Measurements from ENCODE around the gene ZYG11B. TPM values are rescaled to one million over a fixed set of nuclear protein-coding genes. Genes with fewer than 3 reads are reported as not detected.
"Not testable (repeated sequence)": the region's sequence is repeated elsewhere in the genome, so short reads cannot be mapped to it uniquely, and the experiment has no call there.

The ZYG11B gene
- total RNA-seq, 2 donors from 2014 or later = 10.0 to 12.7 TPM

GRCh38 chr1:52825868-52826267 is 99.6 kb downstream of the ZYG11B start:
- Mint-ChIP-seq H3K9me3 (no peaks in the 10 kb centered on the region), H3K27ac (no peak overlapping the region), H3K4me3 (no peak overlapping the region), H3K4me1 (no peaks in the 10 kb centered on the region), H3K36me3 (ENCODE audit: low read depth) (peaks cover 14% of the 10 kb centered on the region), H3K27me3 (no peaks in the 10 kb centered on the region)
- no peak for ATAC-seq (replicated peaks)

DNA sequence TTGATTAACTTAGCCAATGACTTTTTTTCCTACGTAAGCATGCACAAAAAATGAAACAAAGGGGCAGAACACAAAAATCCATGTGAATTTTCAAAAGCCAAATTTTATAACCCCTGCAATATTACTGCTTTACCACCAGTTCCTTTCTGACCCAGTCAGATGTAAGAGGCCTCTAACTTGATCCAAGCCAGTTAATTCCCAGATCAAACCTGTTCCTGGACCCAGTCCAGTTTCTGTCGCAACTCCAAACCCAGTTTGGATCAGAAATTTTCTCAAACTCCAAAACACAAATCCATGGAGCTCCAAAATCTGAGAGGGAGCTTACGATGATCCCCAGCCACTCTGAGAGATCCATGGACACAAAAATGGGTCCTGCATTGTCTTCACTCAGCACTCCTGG is 108.5 kb downstream of the ZYG11B start:
- H3K36me3 Mint-ChIP-seq (ENCODE audit: low read depth) = no peaks in the 10 kb centered on the region
- no peak for ATAC-seq (replicated peaks)
- no peaks in the 10 kb centered on the region for H3K4me1 Mint-ChIP-seq
- H3K27ac Mint-ChIP-seq = no peak overlapping the region
- no peaks in the 10 kb centered on the region for H3K9me3 Mint-ChIP-seq
- no peak overlapping the region for H3K4me3 Mint-ChIP-seq
- peaks cover 4% of the 10 kb centered on the region for H3K27me3 Mint-ChIP-seq

- Mint-ChIP-seq H3K27me3 (peaks cover 4% of the 10 kb centered on the region), H3K4me1 (no peaks in the 10 kb centered on the region), H3K36me3 (ENCODE audit: low read depth) (no peaks in the 10 kb centered on the region), H3K27ac (no peak overlapping the region), H3K4me3 (no peak overlapping the region), H3K9me3 (no peaks in the 10 kb centered on the region)
- no peak for ATAC-seq (replicated peaks)
Measured at GRCh38 chr1:52836035-52836434, 109.8 kb downstream of the ZYG11B start.

GRCh38 chr1:52839175-52839574 is 112.9 kb downstream of the ZYG11B start:
- H3K27ac Mint-ChIP-seq; H3K4me1 Mint-ChIP-seq; H3K36me3 Mint-ChIP-seq (ENCODE audit: low read depth); H3K9me3 Mint-ChIP-seq; H3K4me3 Mint-ChIP-seq; ATAC-seq (replicated peaks): not testable (repeated sequence)
- H3K27me3 Mint-ChIP-seq = peaks cover 12% of the 10 kb centered on the region

- Mint-ChIP-seq H3K27me3 (peaks cover 15% of the 10 kb centered on the region), H3K4me1 (no peaks in the 10 kb centered on the region), H3K36me3 (ENCODE audit: low read depth) (peaks cover 6% of the 10 kb centered on the region), H3K9me3 (no peaks in the 10 kb centered on the region), H3K4me3 (peak within 1 kb of the TSS; percentile 60), H3K27ac (no peak within 1 kb of the TSS)
- peak; percentile 92 for ATAC-seq (replicated peaks)
Measured at GRCh38 chr1:52842643-52843310, 116.5 kb downstream of the ZYG11B start, which contains the start of gene ZYG11A. Gene ZYG11A (plus strand): TSS chr1:52842760. CDS start chr1:52842884, 124 bp downstream.

DNA sequence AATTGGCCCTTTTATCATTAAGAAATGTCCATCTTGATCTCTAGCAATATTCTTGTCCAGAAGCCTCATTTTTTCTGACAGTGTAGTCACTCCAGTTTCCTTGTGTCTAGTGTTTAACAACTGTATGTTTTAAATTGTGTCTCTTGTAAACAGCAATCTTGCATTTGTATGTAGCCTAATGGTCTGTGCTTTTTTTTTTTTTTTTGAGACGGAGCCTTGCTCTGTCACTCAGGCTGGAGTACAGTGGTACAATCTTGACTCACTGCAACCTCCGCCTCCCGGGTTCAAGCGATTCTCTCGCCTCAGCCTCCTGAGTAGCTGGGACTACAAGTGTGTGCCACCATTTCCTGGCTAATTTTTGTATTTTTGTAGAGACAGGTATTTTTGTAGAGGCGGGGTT is 118.9 kb downstream of the ZYG11B start:
- not testable (repeated sequence) for H3K9me3 Mint-ChIP-seq; H3K27ac Mint-ChIP-seq; H3K4me3 Mint-ChIP-seq; H3K4me1 Mint-ChIP-seq; ATAC-seq (replicated peaks); H3K36me3 Mint-ChIP-seq (ENCODE audit: low read depth)
- peaks cover 22% of the 10 kb centered on the region for H3K27me3 Mint-ChIP-seq

DNA sequence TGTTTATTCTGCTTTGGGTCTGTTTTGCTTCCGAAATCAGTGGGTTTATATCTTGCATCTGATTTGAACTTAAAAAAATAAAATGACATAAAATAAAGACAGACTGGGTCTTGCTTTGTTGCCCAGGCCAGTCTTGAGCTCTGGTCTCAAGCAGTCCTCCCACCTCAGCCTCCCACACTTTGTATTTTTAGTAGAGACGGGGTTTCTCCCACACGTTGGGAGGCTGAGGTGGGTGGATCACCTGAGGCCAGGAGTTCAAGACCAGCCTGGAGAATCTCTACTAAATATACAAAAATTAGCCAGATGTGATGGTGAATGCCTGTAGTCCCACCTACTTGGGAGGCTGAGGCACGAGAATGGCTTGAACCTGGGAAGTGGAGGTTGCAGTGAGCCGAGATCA is 122.2 kb downstream of the ZYG11B start:
- peaks cover 6% of the 10 kb centered on the region for H3K36me3 Mint-ChIP-seq (ENCODE audit: low read depth)
- no peaks in the 10 kb centered on the region for H3K4me1 Mint-ChIP-seq
- H3K27me3 Mint-ChIP-seq = peaks cover 26% of the 10 kb centered on the region
- no peak overlapping the region for H3K4me3 Mint-ChIP-seq
- no peak overlapping the region for H3K27ac Mint-ChIP-seq
- no peaks in the 10 kb centered on the region for H3K9me3 Mint-ChIP-seq
- no peak for ATAC-seq (replicated peaks)

- ATAC-seq (replicated peaks) = no peak
- peaks cover 14% of the 10 kb centered on the region for H3K27me3 Mint-ChIP-seq
- no peaks in the 10 kb centered on the region for H3K4me1 Mint-ChIP-seq
- H3K9me3 Mint-ChIP-seq = no peaks in the 10 kb centered on the region
- H3K27ac Mint-ChIP-seq = no peak overlapping the region
- H3K36me3 Mint-ChIP-seq (ENCODE audit: low read depth) = no peaks in the 10 kb centered on the region
- H3K4me3 Mint-ChIP-seq = no peak overlapping the region
Measured at GRCh38 chr1:52850951-52851350, 124.7 kb downstream of the ZYG11B start.

- Mint-ChIP-seq H3K27ac (no peak overlapping the region), H3K27me3 (peaks cover 13% of the 10 kb centered on the region), H3K4me1 (no peaks in the 10 kb centered on the region), H3K9me3 (no peaks in the 10 kb centered on the region), H3K36me3 (ENCODE audit: low read depth) (no peaks in the 10 kb centered on the region), H3K4me3 (no peak overlapping the region)
- no peak for ATAC-seq (replicated peaks)
Measured at GRCh38 chr1:52852854-52853253, 126.6 kb downstream of the ZYG11B start.

DNA sequence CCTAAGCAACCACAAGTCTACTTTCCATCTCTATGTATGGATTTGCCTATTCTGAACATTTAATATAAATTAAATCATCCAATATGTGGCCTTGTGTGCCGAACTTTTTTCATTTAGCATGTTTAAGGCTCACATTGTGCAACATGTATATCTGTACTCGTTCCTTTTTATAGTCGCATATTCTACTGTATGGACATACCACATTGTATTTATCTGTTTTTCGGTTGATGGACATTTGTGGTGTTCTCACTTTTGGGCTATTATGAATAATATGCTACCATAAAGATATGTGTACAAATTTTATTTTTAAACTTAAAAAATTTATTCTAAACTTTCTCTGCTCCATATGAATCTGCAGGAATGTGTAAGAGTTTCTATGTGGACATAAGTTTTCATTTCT is 129.3 kb downstream of the ZYG11B start:
- H3K4me3 Mint-ChIP-seq = no peak overlapping the region
- no peaks in the 10 kb centered on the region for H3K9me3 Mint-ChIP-seq
- H3K4me1 Mint-ChIP-seq = no peaks in the 10 kb centered on the region
- H3K27me3 Mint-ChIP-seq = peaks cover 6% of the 10 kb centered on the region
- no peaks in the 10 kb centered on the region for H3K36me3 Mint-ChIP-seq (ENCODE audit: low read depth)
- H3K27ac Mint-ChIP-seq = no peak overlapping the region
- ATAC-seq (replicated peaks) = no peak

DNA sequence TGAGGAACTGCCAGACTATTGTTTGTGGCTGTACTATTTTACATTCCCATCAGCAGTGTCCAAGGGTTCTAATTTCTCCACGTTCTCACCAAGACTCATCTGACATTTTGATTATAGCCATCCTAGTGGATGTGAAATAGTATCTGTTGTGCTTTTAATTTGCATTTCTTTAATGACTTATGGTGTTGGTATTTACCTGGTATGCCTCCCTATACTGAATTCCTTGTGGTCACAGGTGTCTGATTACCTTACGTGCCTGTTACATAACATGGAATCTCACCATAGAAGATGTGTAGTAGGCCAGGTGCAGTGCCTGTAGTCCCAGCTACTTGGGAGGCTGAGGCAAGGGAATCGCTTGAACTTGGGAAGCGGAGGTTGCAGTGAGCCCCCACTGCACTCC is 129.8 kb downstream of the ZYG11B start:
- ATAC-seq (replicated peaks) = no peak
- H3K4me3 Mint-ChIP-seq = no peak overlapping the region
- H3K4me1 Mint-ChIP-seq = no peaks in the 10 kb centered on the region
- H3K9me3 Mint-ChIP-seq = no peaks in the 10 kb centered on the region
- H3K27ac Mint-ChIP-seq = no peak overlapping the region
- no peaks in the 10 kb centered on the region for H3K36me3 Mint-ChIP-seq (ENCODE audit: low read depth)
- H3K27me3 Mint-ChIP-seq = peaks cover 3% of the 10 kb centered on the region

DNA sequence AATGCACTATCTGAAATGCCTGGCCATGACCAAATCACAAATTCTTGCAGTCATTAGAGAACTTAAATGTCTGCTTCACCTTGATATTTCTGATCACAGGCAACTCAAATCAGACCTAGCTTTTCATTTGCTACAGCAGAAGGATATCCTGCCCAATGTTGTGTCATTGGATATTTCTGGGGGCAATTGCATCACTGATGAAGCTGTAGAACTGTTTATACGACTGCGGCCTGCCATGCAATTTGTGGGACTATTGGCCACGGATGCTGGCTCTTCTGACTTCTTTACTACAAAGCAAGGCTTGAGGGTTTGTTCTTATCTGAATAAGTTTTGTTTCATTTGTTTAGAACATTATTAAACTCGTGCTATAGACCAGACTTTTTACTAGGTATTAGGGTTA is 131.2 kb downstream of the ZYG11B start:
- Mint-ChIP-seq H3K9me3 (no peaks in the 10 kb centered on the region), H3K27ac (no peak overlapping the region), H3K4me3 (no peak overlapping the region), H3K4me1 (no peaks in the 10 kb centered on the region), H3K27me3 (no peaks in the 10 kb centered on the region), H3K36me3 (ENCODE audit: low read depth) (no peaks in the 10 kb centered on the region)
- no peak for ATAC-seq (replicated peaks)

DNA sequence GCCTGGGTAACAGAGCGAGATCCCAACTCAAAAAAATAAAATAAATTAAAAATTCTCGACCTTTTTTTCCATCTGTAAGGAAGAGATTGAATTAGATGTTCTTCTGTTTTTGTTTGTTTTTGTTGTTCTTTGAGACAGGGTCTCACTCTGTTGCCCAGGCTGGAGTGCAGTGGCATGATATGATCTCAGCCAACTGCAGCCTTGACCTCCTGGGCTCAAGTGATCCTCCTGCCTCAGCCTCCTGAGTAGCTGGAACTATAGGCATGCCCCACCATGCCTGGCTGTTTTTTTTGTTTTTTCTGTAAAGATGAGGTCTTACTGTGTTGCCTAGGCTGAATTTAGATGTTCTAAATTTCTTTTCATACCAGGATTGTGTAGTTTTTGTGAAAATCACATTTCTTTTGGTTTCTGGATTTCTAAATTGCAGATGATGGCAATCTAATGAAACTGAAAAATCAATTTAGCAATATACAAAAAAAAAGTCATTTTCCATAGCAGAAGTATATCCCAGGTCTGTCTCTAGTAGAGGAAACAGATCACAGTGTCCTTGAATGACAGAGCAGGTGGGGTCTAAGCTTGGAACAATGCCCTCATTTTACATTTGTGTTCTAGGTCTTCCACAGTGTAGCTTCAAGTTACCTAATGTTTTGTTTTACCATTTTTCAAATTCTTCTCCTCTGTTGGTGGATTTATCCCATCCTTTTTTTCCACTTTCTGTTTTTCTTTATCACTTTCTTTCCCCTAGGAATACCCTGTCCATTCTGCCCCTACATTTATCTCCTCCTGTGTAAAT is 136.6 kb downstream of the ZYG11B start:
- no peaks in the 10 kb centered on the region for H3K36me3 Mint-ChIP-seq (ENCODE audit: low read depth)
- no peak overlapping the region for H3K27ac Mint-ChIP-seq

DNA sequence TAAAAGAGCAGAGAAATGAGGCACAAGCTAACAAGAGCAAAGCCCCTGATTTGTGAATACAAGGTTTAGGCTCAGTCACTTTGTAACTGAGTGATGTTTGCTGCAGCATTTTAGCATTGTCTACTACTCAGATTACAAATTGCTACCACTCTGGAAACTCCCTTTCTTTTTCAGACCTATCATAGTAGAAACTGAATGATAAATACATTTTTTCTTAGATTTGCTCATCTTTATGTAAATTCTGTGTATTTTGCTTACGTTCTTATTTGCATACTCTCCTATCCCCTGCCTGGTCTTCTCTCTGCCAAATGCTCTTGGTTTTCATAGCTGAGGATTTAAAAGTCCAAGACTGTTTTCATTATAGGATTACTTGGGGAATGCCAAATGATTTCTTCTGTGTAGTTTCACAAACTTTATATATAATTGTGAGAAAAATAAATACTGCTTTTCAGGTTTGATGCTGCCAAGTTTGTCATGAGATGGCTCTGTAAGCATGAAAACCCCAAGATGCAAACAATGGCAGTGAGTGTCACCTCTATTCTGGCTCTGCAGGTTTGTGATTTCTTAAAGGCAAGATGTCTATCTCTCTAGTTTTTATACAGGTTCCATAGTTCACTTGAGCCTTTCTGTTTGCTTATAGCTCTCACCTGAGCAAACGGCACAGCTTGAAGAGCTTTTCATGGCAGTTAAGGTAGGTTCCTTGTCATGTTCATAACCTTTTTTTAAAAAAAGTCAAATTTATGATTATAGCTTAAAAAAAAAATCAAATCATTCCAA is 141.0 kb downstream of the ZYG11B start:
- Mint-ChIP-seq H3K9me3 (no peaks in the 10 kb centered on the region), H3K27ac (peak overlapping the region; percentile 24), H3K27me3 (peaks cover 7% of the 10 kb centered on the region), H3K36me3 (ENCODE audit: low read depth) (no peaks in the 10 kb centered on the region), H3K4me3 (no peak overlapping the region), H3K4me1 (no peaks in the 10 kb centered on the region)
- peak; percentile 97 for ATAC-seq (replicated peaks)

More for the DNA sequence above, 136.6 kb downstream of the ZYG11B start:
- Mint-ChIP-seq H3K4me3 (no peak overlapping the region), H3K4me1 (no peaks in the 10 kb centered on the region), H3K9me3 (no peaks in the 10 kb centered on the region), H3K27me3 (peaks cover 4% of the 10 kb centered on the region)
- no peak for ATAC-seq (replicated peaks)

DNA sequence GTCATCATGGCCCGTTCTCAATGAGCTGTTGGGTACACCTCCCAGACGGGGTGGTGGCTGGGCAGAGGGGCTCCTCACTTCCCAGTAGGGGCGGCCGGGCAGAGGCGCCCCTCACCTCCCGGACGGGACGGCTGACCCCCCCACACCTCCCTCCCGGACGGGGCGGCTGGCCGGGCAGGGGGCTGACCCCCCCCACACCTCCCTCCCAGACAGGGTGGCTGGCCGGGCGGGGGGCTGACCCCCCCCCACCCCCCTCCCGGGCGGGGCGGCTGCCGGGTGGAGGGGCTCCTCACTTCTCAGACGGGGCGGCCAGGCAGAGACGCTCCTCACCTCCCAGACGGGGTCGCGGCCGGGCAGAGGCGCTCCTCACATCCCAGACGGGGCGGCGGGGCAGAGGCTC is 143.5 kb downstream of the ZYG11B start:
- ATAC-seq (replicated peaks); H3K9me3 Mint-ChIP-seq; H3K4me1 Mint-ChIP-seq; H3K4me3 Mint-ChIP-seq; H3K36me3 Mint-ChIP-seq (ENCODE audit: low read depth); H3K27ac Mint-ChIP-seq; H3K27me3 Mint-ChIP-seq: not testable (repeated sequence)
